ENCODE results near the gene HTT-AS. TPM values are rescaled to one million over a fixed set of nuclear protein-coding genes. Genes with fewer than 3 reads are reported as not detected.

The HTT-AS gene
- total RNA-seq, 1 donor from 2014 or later = not detected

DNA sequence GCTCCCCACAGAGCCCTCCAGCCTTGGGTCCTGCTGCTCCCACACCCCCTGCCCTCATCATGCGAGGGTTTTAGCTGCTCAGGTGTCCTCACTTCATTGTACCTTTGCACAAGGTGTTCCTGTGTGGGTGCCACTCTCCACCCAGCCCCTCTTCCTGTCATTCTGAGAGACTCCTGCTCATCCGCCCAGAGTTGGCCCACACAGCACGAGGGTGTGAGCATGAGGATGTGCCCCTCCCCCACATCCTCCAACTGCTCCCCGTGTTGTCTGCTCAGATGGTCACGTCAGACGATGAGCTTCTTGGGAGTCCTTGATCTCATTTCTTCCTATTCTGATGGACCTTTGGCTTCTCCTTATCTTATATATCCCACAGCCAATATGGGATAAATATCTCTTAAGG is 53.2 kb downstream of the HTT-AS start:
- Mint-ChIP-seq H3K9me3 (peaks cover 5% of the 10 kb centered on the region), H3K36me3 (no peaks in the 10 kb centered on the region), H3K27ac (no peak overlapping the region), H3K4me3 (no peak overlapping the region), H3K27me3 (ENCODE audit: low read depth) (no peaks in the 10 kb centered on the region), H3K4me1 (no peaks in the 10 kb centered on the region)
- DNase-seq (ENCODE audit: low spot score in 2 of 2, unreplicated experiment in 2 of 2) = no peak
- TF ChIP-seq CTCF (IDR thresholded peaks at IDR 0.05; ENCODE audit: unreplicated experiment) = no peak

- Mint-ChIP-seq H3K27me3 (ENCODE audit: low read depth) (no peaks in the 10 kb centered on the region), H3K9me3 (peaks cover 5% of the 10 kb centered on the region), H3K27ac (no peak overlapping the region), H3K36me3 (no peaks in the 10 kb centered on the region), H3K4me3 (no peak overlapping the region), H3K4me1 (no peaks in the 10 kb centered on the region)
- no peak for DNase-seq (ENCODE audit: low spot score in 2 of 2, unreplicated experiment in 2 of 2)
- TF ChIP-seq CTCF (IDR thresholded peaks at IDR 0.05; ENCODE audit: unreplicated experiment) = no peak
Observed at GRCh38 chr4:3019145-3019846, 55.0 kb downstream of the HTT-AS start.

DNA sequence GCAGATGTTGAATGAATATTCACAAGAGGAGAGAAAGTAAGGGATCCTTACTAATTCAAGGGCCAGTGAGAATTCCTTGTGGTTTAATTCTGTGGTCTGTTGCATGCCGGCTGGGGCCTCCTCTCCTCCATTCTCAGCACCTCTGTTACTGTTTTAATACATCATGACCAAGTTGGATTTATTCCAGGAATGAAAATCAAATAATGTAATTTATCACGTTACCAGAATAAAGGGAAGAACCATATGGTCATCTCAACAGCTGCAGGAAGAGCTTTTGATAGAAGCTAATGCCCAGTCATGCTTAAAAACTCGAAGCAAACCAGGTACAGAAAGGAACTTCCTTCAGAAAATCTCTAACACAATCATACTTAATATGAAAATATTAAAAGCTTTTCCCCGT is 56.8 kb downstream of the HTT-AS start:
- Mint-ChIP-seq H3K4me1 (no peaks in the 10 kb centered on the region), H3K9me3 (no peaks in the 10 kb centered on the region), H3K4me3 (no peak overlapping the region), H3K36me3 (no peaks in the 10 kb centered on the region), H3K27ac (no peak overlapping the region), H3K27me3 (ENCODE audit: low read depth) (no peaks in the 10 kb centered on the region)
- DNase-seq (ENCODE audit: low spot score in 2 of 2, unreplicated experiment in 2 of 2) = no peak
- no peak for TF ChIP-seq CTCF (IDR thresholded peaks at IDR 0.05; ENCODE audit: unreplicated experiment)

GRCh38 chr4:3016961-3017360 is 57.4 kb downstream of the HTT-AS start:
- no peaks in the 10 kb centered on the region for H3K9me3 Mint-ChIP-seq
- H3K36me3 Mint-ChIP-seq = no peaks in the 10 kb centered on the region
- H3K27ac Mint-ChIP-seq = no peak overlapping the region
- no peaks in the 10 kb centered on the region for H3K27me3 Mint-ChIP-seq (ENCODE audit: low read depth)
- H3K4me3 Mint-ChIP-seq = no peak overlapping the region
- no peak for TF ChIP-seq CTCF (IDR thresholded peaks at IDR 0.05; ENCODE audit: unreplicated experiment)
- DNase-seq (ENCODE audit: low spot score in 2 of 2, unreplicated experiment in 2 of 2) = no peak
- no peaks in the 10 kb centered on the region for H3K4me1 Mint-ChIP-seq

GRCh38 chr4:3013839-3014350 is 60.4 kb downstream of the HTT-AS start:
- Mint-ChIP-seq H3K27ac (no peak overlapping the region), H3K36me3 (no peaks in the 10 kb centered on the region), H3K4me3 (no peak overlapping the region), H3K9me3 (no peaks in the 10 kb centered on the region), H3K4me1 (no peaks in the 10 kb centered on the region), H3K27me3 (ENCODE audit: low read depth) (no peaks in the 10 kb centered on the region)
- no peak for DNase-seq (ENCODE audit: low spot score in 2 of 2, unreplicated experiment in 2 of 2)
- no peak for TF ChIP-seq CTCF (IDR thresholded peaks at IDR 0.05; ENCODE audit: unreplicated experiment)

Other genes starting within 250 kb of the HTT-AS start
- gene ADD1, start 230.7 kb downstream of the HTT-AS start, total RNA-seq = 277 to 297 TPM (median 287 TPM) in 3 replicates
- 27.3 to 30.5 TPM (median 28.5 TPM) in 3 replicates for gene NOP14, start 111.1 kb downstream of the HTT-AS start, total RNA-seq
- gene GRK4, start 111.0 kb downstream of the HTT-AS start, total RNA-seq = 16.2 to 18.4 TPM (median 18.3 TPM) in 3 replicates
- 69.1 to 73.6 TPM (median 70.4 TPM) in 3 replicates for gene HTT, start 143 bp upstream of the HTT-AS start, total RNA-seq
- gene MSANTD1, start 174.6 kb upstream of the HTT-AS start, total RNA-seq = 2.5 to 3.1 TPM (median 2.6 TPM) in 3 replicates
- gene RGS12, start 218.5 kb upstream of the HTT-AS start, total RNA-seq = 75.9 to 81.9 TPM (median 78.9 TPM) in 3 replicates

Measured in mesothelial cell of epicardium (in vitro differentiated cells).